Cardiac muscle cell (in vitro differentiated cells and primary cell): ENCODE data around the gene GPR32. TPM values are rescaled to one million over a fixed set of nuclear protein-coding genes. Genes with fewer than 3 reads are reported as not detected.
A peak's percentile ranks its signal among the peaks of the same experiment; 100 is the strongest.

Source experiments
- DNase-seq, 2 donors: peaks; one replicate each; pipeline versions ENCODE4 v3.0.0 to v3.0.0-alpha.2; 2010 to 2017; ENCODE audit warnings: low read depth in 1 of 2, low spot score in 1 of 2
- H3K27ac ChIP-seq: fragments of 200-600 bp; sonication (generic); 2 replicates; pipeline ENCODE4 v1.5.1; 2016
- H3K27me3 ChIP-seq: fragments of 200-600 bp; sonication (generic); 2 replicates; pipeline ENCODE4 v1.6.0; 2016; ENCODE audit warnings: control low read depth
- H3K36me3 ChIP-seq: fragments of 200-600 bp; sonication (generic); 2 replicates; pipeline ENCODE4 v1.5.1; 2016; ENCODE audit warnings: control low read depth
- H3K4me1 ChIP-seq: fragments of 200-600 bp; sonication (generic); 2 replicates; pipeline ENCODE4 v1.8.1; 2017; ENCODE audit warnings: low read depth, mild to moderate bottlenecking, mixed run types
- H3K4me3 ChIP-seq: fragments of 200-600 bp; sonication (generic); 2 replicates; pipeline ENCODE4 v1.5.1; 2016; ENCODE audit warnings: mild to moderate bottlenecking
- H3K9me3 ChIP-seq: fragments of 200-600 bp; sonication (generic); 2 replicates; pipeline ENCODE4 v1.5.1; 2017; ENCODE audit warnings: low read depth, mild to moderate bottlenecking, control low read depth
- CTCF ChIP-seq: IDR thresholded peaks from 2 replicates; pipeline ENCODE4 v1.5.1; 2012; ENCODE audit warnings: low read depth, mild to moderate bottlenecking, low read length
- polyA plus RNA-seq: library from polyadenylated mRNA; unstranded; fragments of >200 nt; fragmentation: Nextera tagmentation; extraction: Ambion mirVana; gene quantifications from 2 replicates; pipeline ENCODE4 v1.2.1, GENCODE V29; 2016
- total RNA-seq: library from RNA; depleted of rRNA; stranded (reverse); fragments of >200 nt; gene quantifications from 2 replicates; pipeline ENCODE4 v1.2.3, GENCODE V29; 2016

Gene GPR32
- total and polyA plus RNA-seq, 2 experiments from 2014 or later: not detected

- peaks cover 13% of the 10 kb centered on the region for H3K27me3 ChIP-seq
- peaks cover 5% of the 10 kb centered on the region for H3K4me1 ChIP-seq
- peak overlapping the region; percentile 40 for H3K4me3 ChIP-seq
- no peak overlapping the region for H3K27ac ChIP-seq
- no peaks in the 10 kb centered on the region for H3K36me3 ChIP-seq
- no peak for TF ChIP-seq CTCF
- DNase-seq: no peak
- no peaks in the 10 kb centered on the region for H3K9me3 ChIP-seq
These were observed 46.3 kb upstream of the GPR32 start for GRCh38 chr19:50723735-50724521.

- H3K36me3 ChIP-seq: no peaks in the 10 kb centered on the region
- H3K27me3 ChIP-seq: peaks cover 13% of the 10 kb centered on the region
- TF ChIP-seq CTCF: peak; percentile 88
- peak overlapping the region; percentile 39 for H3K27ac ChIP-seq
- DNase-seq: peak; percentile 100
- H3K4me3 ChIP-seq: peak overlapping the region; percentile 43
- H3K9me3 ChIP-seq: no peaks in the 10 kb centered on the region
- H3K4me1 ChIP-seq: peaks cover 5% of the 10 kb centered on the region
These were observed 45.6 kb upstream of the GPR32 start for GRCh38 chr19:50724522-50725217.

- peaks cover 13% of the 10 kb centered on the region for H3K27me3 ChIP-seq
- no peak for TF ChIP-seq CTCF
- peak overlapping the region; percentile 43 for H3K4me3 ChIP-seq
- H3K36me3 ChIP-seq: no peaks in the 10 kb centered on the region
- H3K4me1 ChIP-seq: peaks cover 5% of the 10 kb centered on the region
- no peak for DNase-seq
- H3K9me3 ChIP-seq: no peaks in the 10 kb centered on the region
- peak overlapping the region; percentile 39 for H3K27ac ChIP-seq
These were observed 44.9 kb upstream of the GPR32 start for GRCh38 chr19:50725218-50725910.

- no peak for TF ChIP-seq CTCF
- Histone ChIP-seq H3K27me3 (peaks cover 13% of the 10 kb centered on the region), H3K4me3 (peak overlapping the region; percentile 43), H3K4me1 (peaks cover 5% of the 10 kb centered on the region), H3K27ac (no peak overlapping the region), H3K36me3 (no peaks in the 10 kb centered on the region), H3K9me3 (no peaks in the 10 kb centered on the region)
- no peak for DNase-seq
These were observed 44.4 kb upstream of the GPR32 start for GRCh38 chr19:50725911-50726230.

- no peaks in the 10 kb centered on the region for H3K36me3 ChIP-seq
- DNase-seq: peak; percentile 94 to 98
- no peaks in the 10 kb centered on the region for H3K9me3 ChIP-seq
- H3K4me3 ChIP-seq: no peak overlapping the region
- peaks cover 5% of the 10 kb centered on the region for H3K4me1 ChIP-seq
- TF ChIP-seq CTCF: no peak
- peaks cover 3% of the 10 kb centered on the region for H3K27me3 ChIP-seq
- no peak overlapping the region for H3K27ac ChIP-seq
These were observed 42.1 kb upstream of the GPR32 start for GRCh38 chr19:50728084-50728737.
